K562 (cell line): ENCODE data around the gene UNC45B. TPM values are rescaled to one million over a fixed set of nuclear protein-coding genes. Genes with fewer than 3 reads are reported as not detected.

Experiments used
- CTBP1 ChIP-seq: fragments of 450-650 bp; IDR thresholded peaks from 2 replicates; pipeline ENCODE4 v1.6.1; 2016; ENCODE audit warnings: borderline replicate concordance
- CUX1 ChIP-seq: fragments of 200-800 bp; sonication (Bioruptor generic); IDR thresholded peaks from 2 replicates; pipeline ENCODE4 v1.6.1; 2016; ENCODE audit warnings: missing genetic modification characterization, missing compliant biosample characterization
- E2F6 ChIP-seq, 2 experiments: IDR thresholded peaks; 2 replicates each; pipeline ENCODE4 v1.6.1; 2011; ENCODE audit warnings: borderline replicate concordance in 1 of 2, control low read depth in 1 of 2, low read depth in 1 of 2, low read length in 1 of 2, mild to moderate bottlenecking in 1 of 2, mixed read lengths in 1 of 2, moderate library complexity in 1 of 2; ENCODE audit not compliant: insufficient read depth in 1 of 2, insufficient read length in 1 of 2, poor library complexity in 1 of 2, severe bottlenecking in 1 of 2; ENCODE audit errors: extremely low read depth in 1 of 2
- HMBOX1 ChIP-seq: sonication (generic); IDR thresholded peaks from 2 replicates; pipeline ENCODE4 v1.6.1; 2016
- HOMEZ ChIP-seq: fragments of 250-450 bp; sonication (Bioruptor Pico); IDR thresholded peaks from 2 replicates; pipeline ENCODE4 v1.4.0; 2020; ENCODE audit warnings: mild to moderate bottlenecking, moderate library complexity
- MXD1 ChIP-seq: fragments of 250-450 bp; sonication (Bioruptor Pico); IDR thresholded peaks from 2 replicates; pipeline ENCODE4 v1.8.0; 2021; ENCODE audit warnings: borderline replicate concordance, mild to moderate bottlenecking, moderate library complexity; ENCODE audit not compliant: poor library complexity, severe bottlenecking
- PRPF4 ChIP-seq: fragments of 200-400 bp; formaldehyde crosslinking; IDR thresholded peaks from one replicate; pipeline ENCODE4 v1.6.1; 2017; ENCODE audit warnings: low read length, low read depth, mild to moderate bottlenecking; ENCODE audit not compliant: insufficient read depth, poor library complexity, severe bottlenecking
- TAF9B ChIP-seq: fragments of 450-650 bp; IDR thresholded peaks from 2 replicates; pipeline ENCODE4 v1.6.1; 2018; ENCODE audit warnings: mild to moderate bottlenecking; ENCODE audit not compliant: partially characterized antibody
- TAL1 ChIP-seq: fragments of 450-650 bp; IDR thresholded peaks from 2 replicates; pipeline ENCODE4 v1.6.1; 2016; ENCODE audit warnings: mild to moderate bottlenecking
- ZBTB49 ChIP-seq: sonication (generic); formaldehyde crosslinking; IDR thresholded peaks from 2 replicates; pipeline ENCODE4 v1.8.0; 2022; ENCODE audit warnings: missing genetic modification reagents, mild to moderate bottlenecking, borderline replicate concordance
- ZEB2 ChIP-seq: fragments of 450-650 bp; IDR thresholded peaks from 2 replicates; pipeline ENCODE4 v1.6.1; 2016
- polyA plus RNA-seq, 8 experiments: library from polyadenylated mRNA; depleted of rRNA in 4 of 8; stranded (reverse) in 5 of 8; unstranded in 3 of 8; fragments of >200 nt; fragmentation: Nextera tagmentation in 2 of 8; fragmentation: Illumina TruSeq in 1 of 8; extraction: Ambion mirVana in 2 of 8; extraction: Trizol in 1 of 8; gene quantifications; 2 replicates each; pipeline versions ENCODE4 v1.2.1 to v1.2.3, GENCODE V29; 2011 to 2014; ENCODE audit warnings: inconsistent platforms in 1 of 8, missing spikeins in 1 of 8
- total RNA-seq, 7 experiments: library from RNA; depleted of rRNA in 6 of 7; stranded (reverse); fragments of >200 nt in 6 of 7; fragmentation: Illumina TruSeq in 2 of 7; extraction: Trizol in 2 of 7; gene quantifications; 2 replicates each; pipeline versions ENCODE4 v1.2.1 to v1.2.3, GENCODE V29; 2011 to 2021; ENCODE audit warnings: low replicate concordance in 1 of 7

Gene UNC45B
- total and polyA plus RNA-seq, 9 of the 15 experiments (the other 6 are each of a cell fraction or from before 2014, with no cell fraction given), result not detected

- TF ChIP-seq CUX1 (CRISPR knock-in tag), result no peak
- TF ChIP-seq E2F6 (IDR thresholded peaks at IDR 0.05; ENCODE audit: borderline replicate concordance in 1 of 2, extremely low read depth in 1 of 2, insufficient read depth in 1 of 2, insufficient read length in 1 of 2, low read depth in 1 of 2, low read length in 1 of 2, poor library complexity in 1 of 2, severe bottlenecking in 1 of 2), result no peak
- TF ChIP-seq MXD1 (CRISPR knock-in tag), result no peak
- TF ChIP-seq PRPF4, result no peak
- no peak for TF ChIP-seq ZEB2
- no peak for TF ChIP-seq CTBP1
- TF ChIP-seq TAF9B, result no peak
- TF ChIP-seq HOMEZ (CRISPR knock-in tag), result no peak
- no peak for TF ChIP-seq ZBTB49 (CRISPR knock-in tag)
- no peak for TF ChIP-seq HMBOX1
- TF ChIP-seq TAL1, result no peak
- TF ChIP-seq, all 486 proteins: peak for 0
Measured at GRCh38 chr17:35218915-35219314, 71.3 kb downstream of the UNC45B start (continued).
